ENCODE results near the gene KRT71. TPM values are rescaled to one million over a fixed set of nuclear protein-coding genes. Genes with fewer than 3 reads are reported as not detected.

The KRT71 gene
- polyA plus RNA-seq, 3 donors: not detected

DNA sequence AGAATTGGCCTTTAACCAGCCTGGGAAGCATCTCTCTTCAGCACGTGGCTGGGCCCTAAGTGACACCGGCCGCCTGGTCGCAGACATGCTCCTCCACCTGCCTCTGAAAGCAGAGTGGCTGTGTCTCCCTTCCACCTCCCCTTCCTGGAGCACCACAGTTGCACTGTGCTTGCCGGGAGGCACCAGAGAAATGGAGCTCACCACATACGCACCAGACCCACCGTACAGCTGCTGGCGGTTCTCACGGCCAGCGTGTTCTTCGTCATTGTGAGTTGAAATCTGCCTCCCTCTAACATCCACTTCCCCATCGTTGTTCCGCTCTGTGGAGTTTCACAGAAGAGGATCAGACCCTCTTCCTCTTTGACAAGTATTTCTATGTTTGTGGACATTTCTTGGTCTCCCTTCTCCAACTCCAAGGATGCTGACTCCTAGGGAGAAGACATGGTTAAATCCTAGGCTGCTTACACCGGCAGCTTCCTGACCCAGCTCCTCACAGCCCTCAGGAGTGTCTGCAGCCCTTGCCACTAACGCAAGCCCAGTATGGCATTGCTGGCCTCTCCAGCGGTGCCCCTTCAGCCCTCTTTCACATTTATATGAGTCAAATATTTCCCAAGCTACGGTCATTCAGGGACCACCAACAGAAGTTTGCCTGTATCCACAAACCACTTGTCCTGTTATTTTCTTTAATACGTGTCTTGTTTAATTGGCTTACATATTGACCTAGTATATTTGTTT is 21.2 kb downstream of the KRT71 start:
- Mint-ChIP-seq H3K27me3 (ENCODE audit: low read depth in 3 of 3) (peaks cover 0 to 6% (median 0%) of the 10 kb centered on the region in 3 donors), H3K9me3 (peaks cover 0 to 1% (median 0%) of the 10 kb centered on the region in 7 donors), H3K27ac (peak overlapping the region in 4 of 7 donors; percentile 26 to 80 (median 60)), H3K4me1 (peaks cover 14% of the 10 kb centered on the region), H3K4me3 (peak overlapping the region in 1 of 2 donors; percentile 69), H3K36me3 (no peaks in the 10 kb centered on the region)
- H3K9me3 ChIP-seq (replicated peaks in 1 of 2; ENCODE audit: control insufficient read depth in 1 of 2, insufficient read depth in 1 of 2, low read length in 2 of 2): no peaks in the 10 kb centered on the region
- H3K9ac ChIP-seq (ENCODE audit: insufficient read depth, low read length, poor library complexity, severe bottlenecking): no peak overlapping the region
- H4K20me1 ChIP-seq (ENCODE audit: insufficient read depth, low read length): no peaks in the 10 kb centered on the region
- DNase-seq: peak; percentile 27 to 73 (median 52)
- 36% methylated on average over 13 of the region's 18 CpGs for WGBS (ENCODE audit: insufficient coverage)
- no peak overlapping the region for H3K4me3 ChIP-seq (replicated peaks in 1 of 3; ENCODE audit: low read depth in 2 of 3, low read length in 3 of 3)
- H3K4me1 ChIP-seq (ENCODE audit: control insufficient read depth in 1 of 2, insufficient read depth in 2 of 2, low read length in 2 of 2): peaks cover 10 to 18% of the 10 kb centered on the region in 2 donors
- H2AFZ ChIP-seq (ENCODE audit: insufficient read depth, low read depth, low read length, poor library complexity, severe bottlenecking): peak overlapping the region; percentile 2
- intact Hi-C loops (cut with micrococcal nuclease): no loop called here
- H3K27me3 ChIP-seq (ENCODE audit: control insufficient read depth in 2 of 2, insufficient read depth in 2 of 2, low read length in 2 of 2): no peaks in the 10 kb centered on the region
- TF ChIP-seq CTCF (IDR thresholded peaks at IDR 0.05): no peak
- H3K79me2 ChIP-seq (ENCODE audit: insufficient read depth, low read length): no peaks in the 10 kb centered on the region
- H3K36me3 ChIP-seq (replicated peaks in 1 of 2; ENCODE audit: control insufficient read depth in 1 of 2, insufficient read depth in 2 of 2, low read length in 2 of 2): no peaks in the 10 kb centered on the region
- peak overlapping the region; percentile 12 for H3K4me2 ChIP-seq (replicated peaks; ENCODE audit: extremely low read depth, low read length, poor library complexity, severe bottlenecking)
- H3K27ac ChIP-seq (ENCODE audit: low read depth in 1 of 2, low read length in 2 of 2): peak overlapping the region in 1 of 2 donors; percentile 47

DNA sequence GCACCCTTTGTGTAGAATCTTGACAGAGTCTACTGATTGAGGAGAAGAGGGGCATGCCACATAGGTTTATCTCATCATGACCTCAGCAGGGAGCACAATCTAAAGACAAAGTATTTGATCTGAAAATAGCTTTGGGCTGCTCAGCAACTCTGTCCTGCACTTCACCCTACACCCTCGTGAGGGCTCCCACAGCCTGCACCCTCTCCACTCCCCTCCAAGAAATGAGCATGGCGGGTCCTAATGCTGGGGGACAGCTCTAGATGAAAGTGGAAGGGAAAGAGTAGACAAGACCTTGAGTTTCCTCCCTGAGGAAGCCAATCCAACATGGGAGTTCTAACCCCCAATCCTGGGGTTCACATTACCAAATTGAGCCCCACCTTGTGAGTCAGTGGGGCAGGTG is 22.0 kb downstream of the KRT71 start:
- Histone ChIP-seq H3K27me3 (ENCODE audit: control insufficient read depth in 2 of 2, insufficient read depth in 2 of 2, low read length in 2 of 2) (no peaks in the 10 kb centered on the region), H3K4me3 (replicated peaks in 1 of 3; ENCODE audit: low read depth in 2 of 3, low read length in 3 of 3) (no peak overlapping the region), H3K9me3 (replicated peaks in 1 of 2; ENCODE audit: control insufficient read depth in 1 of 2, insufficient read depth in 1 of 2, low read length in 2 of 2) (no peaks in the 10 kb centered on the region), H4K20me1 (ENCODE audit: insufficient read depth, low read length) (no peaks in the 10 kb centered on the region), H3K79me2 (ENCODE audit: insufficient read depth, low read length) (no peaks in the 10 kb centered on the region), H3K4me2 (replicated peaks; ENCODE audit: extremely low read depth, low read length, poor library complexity, severe bottlenecking) (no peak overlapping the region), H3K27ac (ENCODE audit: low read depth in 1 of 2, low read length in 2 of 2) (no peak overlapping the region), H3K36me3 (replicated peaks in 1 of 2; ENCODE audit: control insufficient read depth in 1 of 2, insufficient read depth in 2 of 2, low read length in 2 of 2) (no peaks in the 10 kb centered on the region), H3K9ac (ENCODE audit: insufficient read depth, low read length, poor library complexity, severe bottlenecking) (no peak overlapping the region), H2AFZ (ENCODE audit: insufficient read depth, low read depth, low read length, poor library complexity, severe bottlenecking) (no peak overlapping the region), H3K4me1 (ENCODE audit: control insufficient read depth in 1 of 2, insufficient read depth in 2 of 2, low read length in 2 of 2) (peaks cover 10 to 18% of the 10 kb centered on the region in 2 donors)
- no peak for DNase-seq
- WGBS (ENCODE audit: insufficient coverage): no CpG with 5 or more reads among the region's 2 CpGs
- no peak for TF ChIP-seq CTCF (IDR thresholded peaks at IDR 0.05)
- H3K36me3 Mint-ChIP-seq: no peaks in the 10 kb centered on the region
- peaks cover 0 to 1% (median 0%) of the 10 kb centered on the region in 7 donors for H3K9me3 Mint-ChIP-seq
- H3K27me3 Mint-ChIP-seq (ENCODE audit: low read depth in 3 of 3): peaks cover 0 to 6% (median 0%) of the 10 kb centered on the region in 3 donors
- intact Hi-C loops (cut with micrococcal nuclease): no loop called here
- peak overlapping the region in 2 of 7 donors; percentile 46 to 66 for H3K27ac Mint-ChIP-seq
- H3K4me3 Mint-ChIP-seq: no peak overlapping the region
- peaks cover 14% of the 10 kb centered on the region for H3K4me1 Mint-ChIP-seq
